Parathyroid adenoma (tissue), 2 donors: ENCODE results near the gene KRT77.

Source experiments
- H2AFZ ChIP-seq: fragments of 300-600 bp; sonication (generic); one replicate; pipeline ENCODE4 v1.7.0; 2017; ENCODE audit warnings: antibody characterized with exemption, mild to moderate bottlenecking
- H3K27ac ChIP-seq: fragments of 300-600 bp; sonication (generic); one replicate; pipeline ENCODE4 v1.7.0; 2017
- H3K27me3 ChIP-seq: fragments of 300-600 bp; sonication (generic); one replicate; pipeline ENCODE4 v1.7.0; 2017; ENCODE audit warnings: low read length; ENCODE audit not compliant: control insufficient read depth, insufficient read depth
- H3K36me3 ChIP-seq: fragments of 300-600 bp; sonication (generic); one replicate; pipeline ENCODE4 v1.7.0; 2017; ENCODE audit warnings: low read length; ENCODE audit not compliant: control insufficient read depth, insufficient read depth
- H3K4me1 ChIP-seq: fragments of 300-600 bp; sonication (generic); one replicate; pipeline ENCODE4 v1.7.0; 2017; ENCODE audit warnings: control low read depth
- H3K4me2 ChIP-seq: fragments of 300-600 bp; sonication (generic); one replicate; pipeline ENCODE4 v1.7.0; 2017; ENCODE audit warnings: low read length
- H3K4me3 ChIP-seq: fragments of 300-600 bp; sonication (generic); one replicate; pipeline ENCODE4 v1.7.0; 2017; ENCODE audit warnings: low read depth, low read length
- H3K79me2 ChIP-seq: fragments of 300-600 bp; sonication (generic); one replicate; pipeline ENCODE4 v1.7.0; 2017; ENCODE audit warnings: control low read depth
- H3K9ac ChIP-seq: fragments of 300-600 bp; sonication (generic); one replicate; pipeline ENCODE4 v1.7.0; 2017; ENCODE audit warnings: mild to moderate bottlenecking
- H3K9me3 ChIP-seq: fragments of 300-600 bp; sonication (generic); one replicate; pipeline ENCODE4 v1.7.0; 2017; ENCODE audit warnings: low read length; ENCODE audit not compliant: control insufficient read depth
- TF ChIP-seq, protein P1 (sequence below): fragments of 300-600 bp; sonication (generic); IDR thresholded peaks from one replicate; pipeline ENCODE4 v1.7.0; 2017; ENCODE audit warnings: antibody characterized with exemption, mild to moderate bottlenecking
- donor health status: primary hyperparathyroidism.

The KRT77 gene

DNA sequence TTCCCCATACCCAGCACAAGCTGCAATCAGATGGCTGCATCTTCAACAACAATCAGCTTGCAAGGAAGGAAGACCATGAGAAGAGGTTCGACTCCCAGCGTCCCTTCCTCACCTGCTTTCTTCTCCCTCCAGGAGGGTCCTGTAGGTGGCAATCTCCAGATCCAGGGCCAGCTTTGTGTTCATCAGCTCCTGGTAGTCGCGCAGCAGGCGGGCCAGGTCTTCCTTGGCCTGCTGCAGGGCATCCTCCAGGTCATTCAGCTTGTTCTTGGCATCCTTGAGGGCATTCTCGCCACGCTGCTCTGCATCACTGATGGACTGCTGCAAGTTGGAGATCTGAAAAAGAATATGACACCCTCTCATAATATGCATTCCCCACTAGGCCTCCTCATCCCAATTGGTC is 27.2 kb downstream of the KRT77 start:
- H3K27ac ChIP-seq: no peak overlapping the region
- no peaks in the 10 kb centered on the region for H3K9me3 ChIP-seq
- H3K4me1 ChIP-seq: no peaks in the 10 kb centered on the region
- H3K9ac ChIP-seq: no peak overlapping the region
- H3K4me2 ChIP-seq: no peak overlapping the region
- TF ChIP-seq, protein P1, sequence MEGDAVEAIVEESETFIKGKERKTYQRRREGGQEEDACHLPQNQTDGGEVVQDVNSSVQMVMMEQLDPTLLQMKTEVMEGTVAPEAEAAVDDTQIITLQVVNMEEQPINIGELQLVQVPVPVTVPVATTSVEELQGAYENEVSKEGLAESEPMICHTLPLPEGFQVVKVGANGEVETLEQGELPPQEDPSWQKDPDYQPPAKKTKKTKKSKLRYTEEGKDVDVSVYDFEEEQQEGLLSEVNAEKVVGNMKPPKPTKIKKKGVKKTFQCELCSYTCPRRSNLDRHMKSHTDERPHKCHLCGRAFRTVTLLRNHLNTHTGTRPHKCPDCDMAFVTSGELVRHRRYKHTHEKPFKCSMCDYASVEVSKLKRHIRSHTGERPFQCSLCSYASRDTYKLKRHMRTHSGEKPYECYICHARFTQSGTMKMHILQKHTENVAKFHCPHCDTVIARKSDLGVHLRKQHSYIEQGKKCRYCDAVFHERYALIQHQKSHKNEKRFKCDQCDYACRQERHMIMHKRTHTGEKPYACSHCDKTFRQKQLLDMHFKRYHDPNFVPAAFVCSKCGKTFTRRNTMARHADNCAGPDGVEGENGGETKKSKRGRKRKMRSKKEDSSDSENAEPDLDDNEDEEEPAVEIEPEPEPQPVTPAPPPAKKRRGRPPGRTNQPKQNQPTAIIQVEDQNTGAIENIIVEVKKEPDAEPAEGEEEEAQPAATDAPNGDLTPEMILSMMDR: no peak
- no peaks in the 10 kb centered on the region for H3K27me3 ChIP-seq
- H3K4me3 ChIP-seq: no peak overlapping the region
- no peaks in the 10 kb centered on the region for H3K79me2 ChIP-seq
- no peak overlapping the region for H2AFZ ChIP-seq
- H3K36me3 ChIP-seq: no peaks in the 10 kb centered on the region

DNA sequence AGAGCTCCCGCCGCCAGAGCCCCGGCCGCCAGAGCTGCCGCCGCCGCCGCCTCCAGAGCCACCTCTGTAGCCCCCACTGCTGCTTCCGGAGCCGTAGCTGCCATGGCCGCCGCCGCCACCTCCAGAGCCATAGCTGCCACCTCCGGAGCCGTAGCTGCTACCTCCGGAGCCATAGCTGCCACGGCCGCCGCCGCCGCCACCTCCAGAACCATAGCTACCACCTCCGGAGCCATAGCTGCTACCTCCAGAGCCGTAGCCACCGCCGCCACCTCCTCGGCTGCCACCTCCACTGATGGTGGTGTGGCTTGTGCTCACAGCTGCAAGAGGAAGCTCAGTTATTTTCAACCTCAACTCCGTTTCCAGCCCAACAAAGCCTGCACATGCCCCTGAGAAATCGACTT is 28.0 kb downstream of the KRT77 start:
- TF ChIP-seq, protein P1: no peak
- no peaks in the 10 kb centered on the region for H3K9me3 ChIP-seq
- no peaks in the 10 kb centered on the region for H3K27me3 ChIP-seq
- no peak overlapping the region for H3K27ac ChIP-seq
- H3K79me2 ChIP-seq: no peaks in the 10 kb centered on the region
- no peak overlapping the region for H3K9ac ChIP-seq
- no peak overlapping the region for H3K4me2 ChIP-seq
- no peaks in the 10 kb centered on the region for H3K36me3 ChIP-seq
- no peaks in the 10 kb centered on the region for H3K4me1 ChIP-seq
- H2AFZ ChIP-seq: no peak overlapping the region
- no peak overlapping the region for H3K4me3 ChIP-seq

DNA sequence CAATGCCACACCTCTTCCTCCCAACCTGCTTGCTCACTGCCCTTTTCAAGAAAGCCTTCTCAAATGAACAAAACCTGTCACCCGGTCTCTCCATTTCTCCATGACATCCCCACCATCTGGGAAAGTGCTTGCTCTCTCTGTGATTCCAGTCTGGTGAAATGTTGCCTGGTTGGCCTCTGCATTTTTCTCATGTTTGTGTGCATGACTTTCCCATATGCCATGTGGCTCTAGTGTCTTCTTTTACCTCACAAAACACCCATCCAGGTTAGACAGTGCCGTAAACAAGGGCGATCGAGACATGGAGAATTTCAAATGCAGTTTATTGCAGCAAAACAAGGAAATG is 28.9 kb downstream of the KRT77 start:
- Histone ChIP-seq H3K4me3 (no peak overlapping the region), H3K4me1 (no peaks in the 10 kb centered on the region), H3K79me2 (no peaks in the 10 kb centered on the region), H3K27ac (no peak overlapping the region), H3K36me3 (no peaks in the 10 kb centered on the region), H3K9me3 (no peaks in the 10 kb centered on the region), H3K4me2 (no peak overlapping the region), H2AFZ (no peak overlapping the region), H3K27me3 (no peaks in the 10 kb centered on the region), H3K9ac (no peak overlapping the region)
- TF ChIP-seq, protein P1: no peak

DNA sequence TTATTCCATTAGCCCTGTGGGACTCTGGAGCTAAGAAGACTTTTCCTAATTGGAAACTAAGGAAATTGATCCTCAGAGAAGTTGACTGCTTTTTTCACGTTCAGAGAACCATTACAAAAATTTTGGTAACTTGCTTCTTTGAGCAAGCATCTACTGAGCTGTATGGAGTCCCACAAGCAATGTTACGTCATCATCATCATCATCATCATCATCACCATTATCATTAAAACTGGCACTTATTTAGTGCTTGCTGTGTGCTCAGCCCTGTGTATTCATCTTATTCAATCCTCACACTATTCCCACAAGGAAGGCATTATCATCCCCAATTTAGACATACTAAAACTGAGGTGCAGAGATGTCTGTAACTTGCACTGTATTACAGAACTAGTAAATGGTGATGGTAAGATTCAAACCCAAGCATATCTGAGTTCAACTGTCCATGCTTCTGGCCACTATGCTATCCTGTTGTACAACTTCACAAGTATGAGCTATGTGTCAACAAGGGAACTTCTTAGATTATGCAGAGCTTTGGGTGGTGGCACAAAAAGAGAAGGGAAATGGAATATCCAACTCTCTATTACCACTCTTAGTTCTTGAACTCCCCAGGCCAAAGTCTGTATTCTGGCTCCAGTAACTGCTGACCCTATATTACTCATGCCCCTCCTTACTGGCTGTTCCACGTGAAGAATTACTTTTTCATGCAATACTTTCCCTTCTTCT is 29.5 kb downstream of the KRT77 start:
- H3K4me1 ChIP-seq: no peaks in the 10 kb centered on the region
- H3K36me3 ChIP-seq: no peaks in the 10 kb centered on the region
- no peaks in the 10 kb centered on the region for H3K9me3 ChIP-seq
- H3K27ac ChIP-seq: no peak overlapping the region
- H3K9ac ChIP-seq: no peak overlapping the region
- no peaks in the 10 kb centered on the region for H3K79me2 ChIP-seq
- no peaks in the 10 kb centered on the region for H3K27me3 ChIP-seq
- TF ChIP-seq, protein P1: no peak
- no peak overlapping the region for H3K4me3 ChIP-seq
- no peak overlapping the region for H2AFZ ChIP-seq
- H3K4me2 ChIP-seq: no peak overlapping the region

DNA sequence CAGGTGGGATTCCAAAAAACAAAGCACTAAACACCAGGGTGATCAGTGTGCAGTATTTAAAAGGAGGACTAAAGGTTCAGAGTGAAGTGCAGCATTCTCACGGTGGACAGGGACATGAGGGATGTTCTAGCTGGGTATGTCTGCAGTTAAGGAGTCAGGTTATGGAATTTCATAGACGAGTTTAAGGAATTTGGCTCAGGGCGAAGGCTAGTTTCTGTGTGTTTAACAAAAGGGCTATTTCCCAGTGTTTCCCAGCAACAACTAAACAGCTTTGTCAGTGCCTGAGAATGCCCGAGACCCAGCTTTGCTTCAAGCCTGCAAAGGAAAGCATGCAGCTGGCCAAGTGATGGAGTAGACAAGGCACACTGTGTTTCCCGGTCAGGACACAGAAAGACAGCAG is 30.1 kb downstream of the KRT77 start:
- Histone ChIP-seq H3K27me3 (no peaks in the 10 kb centered on the region), H3K4me3 (no peak overlapping the region), H3K27ac (no peak overlapping the region), H3K4me2 (no peak overlapping the region), H3K9me3 (no peaks in the 10 kb centered on the region), H3K79me2 (no peaks in the 10 kb centered on the region), H3K9ac (no peak overlapping the region), H2AFZ (no peak overlapping the region), H3K36me3 (no peaks in the 10 kb centered on the region), H3K4me1 (no peaks in the 10 kb centered on the region)
- TF ChIP-seq, protein P1: no peak
